AG04450 (cell line): Measurements from ENCODE around the gene TMSB15B. TPM values are rescaled to one million over a fixed set of nuclear protein-coding genes. Genes with fewer than 3 reads are reported as not detected.
"Not testable (repeated sequence)": the region's sequence is repeated elsewhere in the genome, so short reads cannot be mapped to it uniquely, and the experiment has no call there.

Source experiments
- CTCF ChIA-PET: fragments of 300-600, 350-600 bp; formaldehyde crosslinking; extraction: SDS; loops from one replicate; lab custom pipeline; 2022; ENCODE audit warnings: antibody characterized with exemption, inconsistent platforms; lab: Charles Lee
- POLR2A ChIA-PET: fragments of 350-600 bp; formaldehyde crosslinking; extraction: SDS; loops from one replicate; lab custom pipeline; 2021; ENCODE audit warnings: antibody characterized with exemption, inconsistent platforms; lab: Yijun Ruan, JAX
- DNase-seq: peaks from one replicate; pipeline ENCODE4 v3.0.0-alpha.2; 2011; ENCODE audit warnings: low read depth, low spot score
- H3K27ac ChIP-seq: one replicate; pipeline ENCODE4 v1.5.1; 2012; ENCODE audit warnings: low read depth, low read length, control low read depth
- H3K27me3 ChIP-seq: one replicate; pipeline ENCODE4 v1.6.0; 2012; ENCODE audit warnings: low read length; ENCODE audit not compliant: control insufficient read depth, insufficient read depth
- H3K4me3 ChIP-seq: 2 replicates; pipeline ENCODE4 v1.5.1; 2011; ENCODE audit warnings: mild to moderate bottlenecking, low read depth, low read length, control low read depth
- H3K9me3 ChIP-seq: 2 replicates; pipeline ENCODE4 v1.5.1; 2012; ENCODE audit warnings: low read length; ENCODE audit not compliant: control insufficient read depth, insufficient read depth
- polyA plus RNA-seq: library from polyadenylated mRNA; depleted of rRNA; stranded (reverse); fragments of >200 nt; gene quantifications from 2 replicates; pipeline ENCODE4 v1.2.3, GENCODE V29; 2011
- TF ChIP-seq, protein P1 (sequence below): IDR thresholded peaks from 2 replicates; pipeline ENCODE4 v1.5.1; 2011; ENCODE audit warnings: low read depth, low read length, control low read depth, inconsistent platforms

TMSB15B gene
- polyA plus RNA-seq, 1 experiment = 19.0 TPM

DNA sequence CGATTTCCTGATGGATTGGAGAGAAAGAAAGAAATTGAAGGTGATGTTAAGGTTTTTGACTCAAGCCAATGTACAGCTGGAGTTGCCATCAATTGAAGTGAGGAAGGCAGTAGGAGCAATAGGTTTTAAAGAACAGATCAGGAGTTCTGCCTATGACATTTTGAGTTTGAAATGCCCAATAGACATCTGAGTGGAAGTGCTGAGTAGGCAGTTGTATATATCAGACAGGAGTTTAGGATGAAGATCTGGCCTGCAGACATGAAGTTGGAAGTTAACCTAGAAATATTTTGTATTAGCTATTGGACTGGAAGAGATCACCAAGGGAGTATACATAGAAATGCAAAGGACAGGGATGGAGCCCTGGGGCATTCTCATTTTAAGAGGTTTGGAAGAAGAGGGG lies 12.9 kb upstream of the TMSB15B start:
- TF ChIP-seq, protein P1, sequence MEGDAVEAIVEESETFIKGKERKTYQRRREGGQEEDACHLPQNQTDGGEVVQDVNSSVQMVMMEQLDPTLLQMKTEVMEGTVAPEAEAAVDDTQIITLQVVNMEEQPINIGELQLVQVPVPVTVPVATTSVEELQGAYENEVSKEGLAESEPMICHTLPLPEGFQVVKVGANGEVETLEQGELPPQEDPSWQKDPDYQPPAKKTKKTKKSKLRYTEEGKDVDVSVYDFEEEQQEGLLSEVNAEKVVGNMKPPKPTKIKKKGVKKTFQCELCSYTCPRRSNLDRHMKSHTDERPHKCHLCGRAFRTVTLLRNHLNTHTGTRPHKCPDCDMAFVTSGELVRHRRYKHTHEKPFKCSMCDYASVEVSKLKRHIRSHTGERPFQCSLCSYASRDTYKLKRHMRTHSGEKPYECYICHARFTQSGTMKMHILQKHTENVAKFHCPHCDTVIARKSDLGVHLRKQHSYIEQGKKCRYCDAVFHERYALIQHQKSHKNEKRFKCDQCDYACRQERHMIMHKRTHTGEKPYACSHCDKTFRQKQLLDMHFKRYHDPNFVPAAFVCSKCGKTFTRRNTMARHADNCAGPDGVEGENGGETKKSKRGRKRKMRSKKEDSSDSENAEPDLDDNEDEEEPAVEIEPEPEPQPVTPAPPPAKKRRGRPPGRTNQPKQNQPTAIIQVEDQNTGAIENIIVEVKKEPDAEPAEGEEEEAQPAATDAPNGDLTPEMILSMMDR = no peak
- Histone ChIP-seq H3K9me3 (no peaks in the 10 kb centered on the region), H3K27ac (no peak overlapping the region), H3K27me3 (no peaks in the 10 kb centered on the region), H3K4me3 (no peak overlapping the region)
- CTCF ChIA-PET = no interaction called here
- POLR2A ChIA-PET = no interaction called here
- no peak for DNase-seq

DNA sequence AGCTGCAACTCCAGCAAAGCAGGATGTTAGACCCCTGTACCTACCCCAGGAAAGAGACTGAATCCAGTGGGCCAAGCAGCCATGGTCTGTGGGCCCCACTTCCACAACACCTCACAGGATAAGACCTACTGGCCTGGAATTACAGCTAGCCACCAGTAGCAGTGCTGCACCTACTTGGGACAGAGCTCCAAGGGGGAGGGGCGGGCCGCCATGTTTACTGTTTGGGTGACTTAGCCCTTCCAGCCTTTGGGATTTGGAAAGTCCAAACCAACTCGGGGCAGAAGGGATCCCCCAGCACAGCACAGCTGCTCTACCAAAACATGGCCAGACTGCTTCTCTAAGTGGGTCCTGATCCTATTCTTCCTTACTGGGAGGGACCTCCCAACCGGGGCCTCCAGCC lies 9.1 kb upstream of the TMSB15B start:
- TF ChIP-seq, protein P1 = no peak
- Histone ChIP-seq H3K27me3 (no peaks in the 10 kb centered on the region), H3K9me3 (no peaks in the 10 kb centered on the region), H3K27ac (no peak overlapping the region), H3K4me3 (no peak overlapping the region)
- POLR2A ChIA-PET = no interaction called here
- no peak for DNase-seq
- CTCF ChIA-PET = no interaction called here

DNA sequence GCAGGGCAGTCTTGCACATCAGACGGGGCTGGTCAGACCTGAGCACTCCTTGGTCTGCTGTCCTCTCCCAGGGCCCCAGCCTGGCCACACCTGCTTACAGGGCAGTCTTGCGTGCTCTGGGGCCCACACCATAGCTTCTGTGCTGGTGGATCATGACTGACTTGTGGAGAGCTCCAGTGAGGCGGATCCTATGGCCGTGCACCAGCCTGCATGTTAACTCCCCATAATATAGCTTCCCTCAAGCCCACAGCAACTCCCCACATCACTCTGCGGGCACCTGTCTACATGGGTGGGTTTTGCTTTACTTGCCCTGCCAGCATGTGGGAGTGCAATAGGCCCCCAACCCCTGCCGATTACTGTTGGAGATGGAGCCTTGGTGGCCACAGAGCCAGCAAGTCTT lies 8.2 kb upstream of the TMSB15B start:
- Histone ChIP-seq H3K9me3 (no peaks in the 10 kb centered on the region), H3K27me3 (no peaks in the 10 kb centered on the region), H3K27ac (no peak overlapping the region), H3K4me3 (no peak overlapping the region)
- no peak for DNase-seq
- POLR2A ChIA-PET = no interaction called here
- TF ChIP-seq, protein P1 = no peak
- CTCF ChIA-PET = no interaction called here

DNA sequence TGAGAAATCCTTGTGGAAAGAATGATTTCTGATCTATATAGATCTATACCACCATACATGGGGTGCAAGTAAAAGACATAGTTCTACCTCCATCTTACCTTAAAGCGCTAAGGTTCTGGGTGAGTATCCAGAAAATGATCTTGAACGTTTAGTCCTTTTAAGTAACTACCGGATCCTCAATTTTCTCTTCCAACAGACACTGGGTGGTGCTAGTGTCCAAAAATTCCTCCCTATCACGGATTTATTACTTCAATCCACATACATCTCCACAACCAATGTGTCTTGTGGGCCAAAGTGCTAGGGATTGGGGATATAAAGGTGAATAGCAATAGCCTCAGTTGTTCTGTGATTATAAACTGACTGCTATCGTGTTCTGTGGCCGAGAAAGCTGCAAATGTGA lies 1.8 kb upstream of the TMSB15B start:
- POLR2A ChIA-PET = not testable (repeated sequence)

DNA sequence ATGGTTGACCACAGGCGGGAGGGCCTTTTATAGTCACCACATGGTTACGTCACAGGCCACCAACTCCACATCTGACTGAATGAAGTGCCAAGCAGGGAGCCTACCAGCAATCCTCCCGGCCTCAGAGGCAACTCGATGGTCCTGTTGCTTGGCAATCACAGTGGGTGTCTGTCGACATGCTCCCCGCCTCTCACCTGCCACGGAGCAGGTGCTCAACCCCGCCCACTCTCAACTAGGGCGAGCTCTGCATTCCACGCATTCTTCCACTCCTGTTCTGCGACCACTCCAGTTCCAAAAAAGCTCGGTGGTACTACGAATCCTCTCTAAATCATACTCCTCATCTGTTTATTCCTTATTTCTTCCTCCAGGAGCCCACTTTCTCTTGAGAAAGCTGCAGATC lies 21.1 kb downstream of the TMSB15B start:
- POLR2A ChIA-PET, H3K9me3 ChIP-seq, H3K27ac ChIP-seq, H3K27me3 ChIP-seq, H3K4me3 ChIP-seq, DNase-seq, CTCF ChIA-PET: not testable (repeated sequence)

More for the DNA sequence above, 1.8 kb upstream of the TMSB15B start:
- H3K27ac ChIP-seq, DNase-seq, H3K4me3 ChIP-seq, H3K27me3 ChIP-seq, H3K9me3 ChIP-seq, CTCF ChIA-PET: not testable (repeated sequence)

DNA sequence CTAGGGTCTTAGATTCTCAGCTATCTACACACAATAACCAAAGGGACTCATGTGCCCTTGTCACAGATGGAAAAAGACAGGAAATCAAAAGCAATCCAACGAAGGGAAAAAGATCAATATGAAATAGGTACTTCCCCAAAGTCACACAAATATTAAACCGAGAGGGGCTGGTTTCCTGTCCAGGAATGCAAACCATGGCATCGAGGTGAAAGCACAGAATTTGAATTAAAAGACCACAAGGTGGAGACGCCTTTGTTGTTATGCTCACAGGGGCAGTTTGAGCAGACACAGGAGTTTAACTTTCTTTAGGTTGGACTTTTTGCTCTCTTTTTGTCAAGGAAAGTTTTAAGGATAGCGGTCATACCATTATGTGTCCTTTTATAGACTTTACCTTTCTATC lies 36.8 kb downstream of the TMSB15B start:
- H3K27me3 ChIP-seq = no peaks in the 10 kb centered on the region
- ChIA-PET CTCF (no interaction called here), POLR2A (no interaction called here)
- TF ChIP-seq, protein P1 = no peak
- no peaks in the 10 kb centered on the region for H3K9me3 ChIP-seq
- no peak overlapping the region for H3K27ac ChIP-seq
- no peak for DNase-seq
- H3K4me3 ChIP-seq = no peak overlapping the region
